ENCODE results near the gene GPR85. TPM values are rescaled to one million over a fixed set of nuclear protein-coding genes. Genes with fewer than 3 reads are reported as not detected.
A peak's percentile ranks its signal among the peaks of the same experiment; 100 is the strongest.
"Not testable (repeated sequence)": the region's sequence is repeated elsewhere in the genome, so short reads cannot be mapped to it uniquely, and the experiment has no call there.

GPR85 gene, protein sequence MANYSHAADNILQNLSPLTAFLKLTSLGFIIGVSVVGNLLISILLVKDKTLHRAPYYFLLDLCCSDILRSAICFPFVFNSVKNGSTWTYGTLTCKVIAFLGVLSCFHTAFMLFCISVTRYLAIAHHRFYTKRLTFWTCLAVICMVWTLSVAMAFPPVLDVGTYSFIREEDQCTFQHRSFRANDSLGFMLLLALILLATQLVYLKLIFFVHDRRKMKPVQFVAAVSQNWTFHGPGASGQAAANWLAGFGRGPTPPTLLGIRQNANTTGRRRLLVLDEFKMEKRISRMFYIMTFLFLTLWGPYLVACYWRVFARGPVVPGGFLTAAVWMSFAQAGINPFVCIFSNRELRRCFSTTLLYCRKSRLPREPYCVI
- total RNA-seq = under 1 TPM in 1 of 2 donors, not detected in 1; 0.08 TPM

DNA sequence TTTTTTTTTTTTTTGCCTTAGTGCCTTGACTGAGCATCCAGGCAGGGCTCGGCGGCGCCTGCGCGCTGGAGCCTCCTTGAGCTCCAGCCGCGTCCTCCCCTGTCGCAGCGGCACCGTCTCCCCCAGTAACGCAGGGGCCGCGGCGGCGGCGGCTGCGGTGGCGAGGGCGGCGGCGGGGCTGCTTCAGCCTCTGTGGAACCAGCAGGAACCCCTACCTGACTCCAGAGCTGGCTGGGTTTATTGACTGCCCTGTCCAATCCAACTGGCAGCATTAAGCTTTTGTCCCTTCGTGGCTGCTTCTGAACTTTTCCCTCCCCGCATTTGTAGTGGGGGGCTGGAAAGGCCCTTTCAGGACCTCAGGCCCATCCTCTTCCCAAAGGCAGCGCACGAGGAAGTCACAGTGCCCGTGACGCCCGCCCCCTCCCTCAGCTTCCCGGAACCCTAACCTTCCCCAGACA, at the start of gene GPR85:
GPR85 (minus strand) TSS at position 397 of the 458 bp plus-strand sequence. CDS start 2,106 bp downstream, outside the sequence.
- Mint-ChIP-seq H3K27ac (no peak within 1 kb of the TSS), H3K4me1 (ENCODE audit: low read depth in 2 of 2) (peaks cover 0 to 4% of the 10 kb centered on the region in 2 donors), H3K36me3 (no peaks in the 10 kb centered on the region), H3K9me3 (no peaks in the 10 kb centered on the region), H3K4me3 (peak within 1 kb of the TSS; percentile 45), H3K27me3 (peaks cover 16 to 39% of the 10 kb centered on the region in 2 donors)
- DNase-seq (ENCODE audit: low spot score) (no peak), ATAC-seq (peak; percentile 59)

DNA sequence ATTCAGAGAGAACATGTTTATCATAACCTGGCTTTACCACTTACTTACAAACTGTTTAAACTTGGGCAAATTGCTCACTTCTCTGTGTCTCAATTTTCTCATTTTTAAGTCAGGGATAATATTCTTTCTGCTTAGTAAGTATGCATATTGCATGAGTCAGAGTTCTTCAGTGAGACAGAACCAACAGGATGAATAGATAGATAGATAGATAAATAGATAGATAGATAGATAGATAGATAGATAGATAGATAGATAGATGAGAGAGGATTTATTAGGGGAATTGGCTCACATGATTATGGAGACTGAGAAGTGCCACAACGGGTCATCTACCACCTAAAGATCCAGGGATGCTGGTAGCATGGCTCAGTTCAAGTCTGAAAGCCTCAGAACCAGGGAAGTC, 47.4 kb upstream of the GPR85 start:
- Mint-ChIP-seq H3K27ac (no peak overlapping the region), H3K36me3 (no peaks in the 10 kb centered on the region), H3K4me3 (no peak overlapping the region), H3K4me1 (ENCODE audit: low read depth in 2 of 2) (no peaks in the 10 kb centered on the region), H3K9me3 (no peaks in the 10 kb centered on the region), H3K27me3 (peaks cover 29 to 40% of the 10 kb centered on the region in 2 donors)
- ATAC-seq = no peak
- no peak for DNase-seq (ENCODE audit: low spot score)

DNA sequence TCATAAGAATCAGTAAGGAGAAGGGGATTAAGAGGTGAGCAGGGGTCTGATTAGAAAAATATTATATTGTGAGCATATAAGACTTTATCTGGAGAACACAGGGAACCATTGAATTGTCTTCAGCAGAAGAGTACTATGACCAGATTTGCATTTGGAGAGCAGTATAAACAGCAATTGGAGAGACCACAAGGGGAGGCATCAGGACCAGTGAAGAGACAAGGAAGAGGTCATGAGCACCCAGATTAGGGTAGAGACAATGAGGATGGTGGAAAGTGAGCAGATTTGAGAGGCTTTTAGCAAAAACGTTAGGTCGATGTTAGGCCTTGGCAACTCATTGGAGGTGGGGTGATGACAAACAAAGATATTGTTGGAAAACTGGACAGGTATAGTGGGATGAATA, 44.7 kb upstream of the GPR85 start:
- no peaks in the 10 kb centered on the region for H3K9me3 Mint-ChIP-seq
- H3K4me1 Mint-ChIP-seq (ENCODE audit: low read depth in 2 of 2) = no peaks in the 10 kb centered on the region
- H3K27ac Mint-ChIP-seq = no peak overlapping the region
- no peak for DNase-seq (ENCODE audit: low spot score)
- H3K4me3 Mint-ChIP-seq = no peak overlapping the region
- ATAC-seq = no peak
- H3K27me3 Mint-ChIP-seq = peaks cover 28 to 38% of the 10 kb centered on the region in 2 donors
- no peaks in the 10 kb centered on the region for H3K36me3 Mint-ChIP-seq

DNA sequence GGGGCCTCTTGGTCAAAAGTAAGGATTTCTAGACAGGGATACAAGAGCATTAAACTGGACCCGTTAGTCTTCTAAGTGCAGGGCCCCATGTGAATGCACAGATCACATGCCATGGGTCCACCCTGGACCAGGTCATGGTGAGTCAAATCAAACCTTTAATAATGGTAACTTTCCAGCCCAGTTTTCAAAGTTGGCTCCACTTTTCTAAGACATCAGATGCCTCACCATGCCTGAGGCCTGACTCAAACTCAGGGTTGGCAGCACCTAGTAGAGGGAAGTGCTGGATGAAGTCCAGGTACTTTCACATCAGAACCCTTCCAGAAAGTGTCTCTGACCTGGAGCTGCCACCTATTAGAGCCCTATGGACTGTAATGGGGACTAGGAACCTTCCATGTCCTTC, 41.4 kb upstream of the GPR85 start:
- H3K36me3 Mint-ChIP-seq = no peaks in the 10 kb centered on the region
- no peak overlapping the region for H3K27ac Mint-ChIP-seq
- DNase-seq (ENCODE audit: low spot score) = no peak
- no peak for ATAC-seq
- peaks cover 20 to 25% of the 10 kb centered on the region in 2 donors for H3K27me3 Mint-ChIP-seq
- no peak overlapping the region for H3K4me3 Mint-ChIP-seq
- H3K9me3 Mint-ChIP-seq = no peaks in the 10 kb centered on the region
- H3K4me1 Mint-ChIP-seq (ENCODE audit: low read depth in 2 of 2) = no peaks in the 10 kb centered on the region

DNA sequence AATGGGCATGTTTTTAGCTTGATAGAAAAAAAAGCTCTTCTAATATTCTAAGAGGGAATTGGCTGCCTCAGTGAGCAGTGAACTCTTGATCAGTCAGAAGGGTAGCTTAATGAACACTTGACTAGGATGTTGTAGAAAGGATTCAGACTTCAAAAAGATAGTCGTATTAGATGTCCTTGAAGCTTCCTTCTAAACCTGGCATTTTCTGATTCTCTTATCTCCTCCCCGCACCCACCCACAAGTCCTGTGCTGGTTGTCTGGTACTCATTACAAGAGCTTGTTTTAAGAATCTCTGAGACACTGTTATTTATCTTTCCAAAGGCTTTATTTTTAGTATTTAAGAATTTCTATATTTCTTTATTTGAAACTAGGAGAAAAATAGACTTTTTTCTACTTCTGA, 39.1 kb upstream of the GPR85 start:
- Mint-ChIP-seq H3K36me3 (no peaks in the 10 kb centered on the region), H3K9me3 (no peaks in the 10 kb centered on the region), H3K27me3 (peaks cover 9 to 17% of the 10 kb centered on the region in 2 donors), H3K4me1 (ENCODE audit: low read depth in 2 of 2) (peaks cover 0 to 3% of the 10 kb centered on the region in 2 donors), H3K27ac (no peak overlapping the region), H3K4me3 (no peak overlapping the region)
- no peak for DNase-seq (ENCODE audit: low spot score)
- no peak for ATAC-seq

DNA sequence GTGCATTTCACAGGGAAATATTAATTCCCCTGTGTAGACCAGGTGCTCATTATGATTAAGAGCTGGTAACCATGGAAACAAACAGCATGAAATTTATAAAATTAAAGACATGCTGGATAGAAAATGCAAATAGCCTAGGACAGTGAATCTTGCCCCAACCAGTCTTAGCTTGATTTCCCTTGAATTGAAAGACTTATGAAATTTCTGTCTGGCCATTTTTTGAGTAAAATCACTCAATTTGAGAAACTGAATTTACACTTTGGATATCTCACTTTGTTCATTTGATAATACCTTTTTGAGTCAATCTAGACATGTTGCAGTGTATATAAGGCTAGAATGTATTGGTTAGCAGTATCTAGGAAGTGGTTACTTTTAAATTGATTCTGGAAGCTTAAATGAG, 36.1 kb upstream of the GPR85 start:
- ATAC-seq (peak; percentile 61 to 79), DNase-seq (ENCODE audit: low spot score) (no peak)
- Mint-ChIP-seq H3K27ac (peak overlapping the region in 1 of 2 donors; percentile 66), H3K4me1 (ENCODE audit: low read depth in 2 of 2) (peaks cover 9 to 10% of the 10 kb centered on the region in 2 donors), H3K36me3 (no peaks in the 10 kb centered on the region), H3K4me3 (peak overlapping the region; percentile 4), H3K27me3 (peaks cover 0 to 16% of the 10 kb centered on the region in 2 donors), H3K9me3 (no peaks in the 10 kb centered on the region)

DNA sequence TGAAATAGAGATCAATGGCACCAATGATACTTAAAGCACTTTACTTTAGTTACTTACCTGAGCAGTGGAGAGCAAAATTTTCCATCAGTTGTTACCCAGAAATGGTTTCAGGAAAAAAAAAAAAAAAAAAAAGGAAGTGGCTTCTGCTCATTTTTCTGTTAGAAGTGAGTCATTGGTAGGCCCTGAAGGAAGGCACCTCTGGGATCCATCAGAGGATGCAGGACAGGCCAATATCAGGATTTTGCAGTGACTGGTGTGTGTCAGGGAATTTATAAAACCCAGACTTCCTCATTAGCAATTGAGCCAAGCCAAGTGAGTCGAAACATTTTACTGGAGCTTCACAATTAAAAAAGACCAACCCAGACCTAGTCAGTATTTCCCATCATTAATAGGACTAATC, 34.0 kb upstream of the GPR85 start:
- Mint-ChIP-seq H3K36me3 (no peaks in the 10 kb centered on the region), H3K27me3 (peaks cover 0 to 16% of the 10 kb centered on the region in 2 donors), H3K9me3 (no peaks in the 10 kb centered on the region), H3K4me1 (ENCODE audit: low read depth in 2 of 2) (peaks cover 12 to 14% of the 10 kb centered on the region in 2 donors), H3K27ac (peak overlapping the region in 1 of 2 donors; percentile 4), H3K4me3 (peak overlapping the region; percentile 92)
- ATAC-seq (no peak), DNase-seq (ENCODE audit: low spot score) (no peak)

DNA sequence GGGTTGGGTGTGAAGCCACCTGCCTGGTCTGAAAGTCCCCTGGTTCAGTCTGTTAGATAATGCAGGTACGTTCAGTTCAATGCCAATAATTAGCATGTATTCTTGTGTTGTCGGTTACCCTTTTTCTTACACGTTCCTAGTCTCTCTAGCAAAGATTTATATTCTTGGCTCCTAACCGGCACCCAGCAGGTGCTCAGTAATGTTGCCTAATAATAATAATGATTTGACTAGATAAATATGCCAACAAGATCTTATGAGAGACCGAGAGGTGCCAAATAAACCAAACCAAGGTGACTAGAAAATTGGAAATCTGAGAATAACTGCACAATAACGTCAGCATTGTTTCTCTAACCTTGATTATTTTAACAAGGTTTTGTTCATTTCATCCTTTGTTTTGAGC, 32.8 kb upstream of the GPR85 start:
- ATAC-seq = no peak
- Mint-ChIP-seq H3K9me3 (no peaks in the 10 kb centered on the region), H3K4me3 (peak overlapping the region; percentile 92)

DNA sequence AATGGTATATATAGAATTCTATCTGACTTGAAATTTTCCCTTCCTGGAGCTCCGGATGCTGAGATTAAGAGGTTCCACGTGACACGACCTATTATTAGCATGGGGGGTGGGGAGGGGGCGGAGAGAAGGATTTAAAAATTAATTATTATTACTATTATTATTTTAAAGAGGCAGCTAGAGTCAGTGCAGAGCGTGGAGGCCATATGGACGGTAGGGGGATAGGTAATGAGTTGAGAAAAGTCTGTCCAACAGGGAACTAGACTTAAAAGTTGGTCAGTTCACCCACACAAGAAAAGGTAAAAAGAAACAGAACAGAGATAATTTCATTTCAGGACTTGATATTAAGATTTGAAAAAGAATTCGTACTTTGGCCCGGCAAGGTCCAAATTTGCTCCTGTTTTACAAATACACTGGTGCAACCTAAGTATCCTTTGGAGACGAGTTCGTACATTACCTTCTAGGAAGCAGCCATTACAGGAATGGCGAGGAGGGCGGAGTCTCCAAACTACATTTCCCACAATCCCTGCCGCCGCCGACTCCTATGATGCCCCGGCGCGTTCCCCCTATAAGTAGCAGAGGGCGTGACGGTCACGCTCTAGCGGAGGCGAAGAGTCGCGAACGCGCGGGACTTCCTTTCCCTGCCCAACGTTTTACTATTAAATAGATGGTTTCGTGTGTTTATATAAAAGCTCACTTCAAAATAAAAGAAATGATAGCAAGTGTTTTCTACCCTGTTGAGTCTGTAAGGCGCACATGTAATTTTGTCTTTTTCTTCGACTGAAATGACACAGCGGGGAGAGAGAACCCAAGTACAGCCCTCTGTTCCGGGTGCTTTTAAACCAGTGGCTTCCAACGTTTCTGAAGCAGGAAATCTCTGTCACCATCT, 31.7 kb upstream of the GPR85 start, which contains the start of gene SMIM30:
SMIM30 (minus strand) TSS at position 481 of the 886 bp plus-strand sequence. CDS start 976 bp downstream, outside the sequence.
- H3K27me3 Mint-ChIP-seq = peaks cover 0 to 8% of the 10 kb centered on the region in 2 donors
- H3K4me1 Mint-ChIP-seq (ENCODE audit: low read depth in 2 of 2) = peaks cover 12 to 14% of the 10 kb centered on the region in 2 donors
- H3K4me3 Mint-ChIP-seq = peak within 1 kb of the TSS; percentile 92
- no peaks in the 10 kb centered on the region for H3K36me3 Mint-ChIP-seq
- peak within 1 kb of the TSS; percentile 83 to 88 for H3K27ac Mint-ChIP-seq
- H3K9me3 Mint-ChIP-seq = no peaks in the 10 kb centered on the region
- DNase-seq (ENCODE audit: low spot score) = peak; percentile 88
- ATAC-seq = peak; percentile 95 to 99

More for the DNA sequence above, 32.8 kb upstream of the GPR85 start:
- peaks cover 12 to 14% of the 10 kb centered on the region in 2 donors for H3K4me1 Mint-ChIP-seq (ENCODE audit: low read depth in 2 of 2)
- peaks cover 0 to 11% of the 10 kb centered on the region in 2 donors for H3K27me3 Mint-ChIP-seq
- no peaks in the 10 kb centered on the region for H3K36me3 Mint-ChIP-seq
- peak overlapping the region in 1 of 2 donors; percentile 88 for H3K27ac Mint-ChIP-seq
- DNase-seq (ENCODE audit: low spot score) = no peak

DNA sequence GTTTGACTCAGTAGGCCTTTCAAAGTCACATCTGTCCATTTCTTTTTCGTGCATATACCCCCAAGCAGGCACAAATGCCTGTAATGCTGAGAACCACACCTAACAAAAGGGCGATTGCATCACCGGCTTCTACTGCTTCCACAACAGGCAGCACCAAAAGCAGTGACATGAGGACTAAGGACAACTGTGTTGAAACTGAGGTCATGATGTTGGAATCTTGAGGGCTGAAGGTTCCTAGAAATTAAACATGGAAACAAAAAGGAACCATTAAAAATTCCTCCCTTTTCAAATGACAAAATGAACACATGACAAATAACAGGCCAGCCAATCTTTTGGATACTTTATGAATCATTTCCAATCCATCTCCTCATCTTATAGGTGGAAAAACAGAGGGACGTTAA, 30.7 kb upstream of the GPR85 start:
- peak in 1 of 2 donors; percentile 24 for ATAC-seq
- not testable (repeated sequence) for H3K27me3 Mint-ChIP-seq; DNase-seq (ENCODE audit: low spot score); H3K9me3 Mint-ChIP-seq; H3K36me3 Mint-ChIP-seq
- Mint-ChIP-seq H3K4me1 (ENCODE audit: low read depth in 2 of 2) (peaks cover 9 to 14% of the 10 kb centered on the region in 2 donors), H3K27ac (peak overlapping the region; percentile 23 to 88), H3K4me3 (peak overlapping the region; percentile 92)

DNA sequence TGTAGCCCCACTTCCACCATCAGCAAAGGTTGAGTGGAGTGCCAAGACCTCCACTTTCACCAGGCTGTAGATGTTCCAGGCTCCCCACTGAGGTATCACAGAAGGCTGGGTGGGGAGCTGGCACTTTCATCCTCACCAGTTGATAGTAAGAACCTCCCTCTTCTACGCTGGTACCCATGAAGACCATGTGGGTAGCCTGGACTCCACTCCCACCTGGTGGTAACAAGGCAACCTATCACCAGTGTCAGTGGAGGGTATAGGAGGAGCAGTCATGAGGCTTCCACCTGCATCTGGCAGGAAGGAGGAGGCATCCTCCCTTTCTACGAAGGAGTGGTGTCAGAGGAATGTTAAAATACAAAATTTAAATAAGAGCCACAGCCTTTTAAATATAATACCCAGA, 27.3 kb upstream of the GPR85 start:
- Mint-ChIP-seq H3K4me1 (ENCODE audit: low read depth in 2 of 2) (peaks cover 9 to 13% of the 10 kb centered on the region in 2 donors), H3K27me3 (peaks cover 0 to 5% of the 10 kb centered on the region in 2 donors)

DNA sequence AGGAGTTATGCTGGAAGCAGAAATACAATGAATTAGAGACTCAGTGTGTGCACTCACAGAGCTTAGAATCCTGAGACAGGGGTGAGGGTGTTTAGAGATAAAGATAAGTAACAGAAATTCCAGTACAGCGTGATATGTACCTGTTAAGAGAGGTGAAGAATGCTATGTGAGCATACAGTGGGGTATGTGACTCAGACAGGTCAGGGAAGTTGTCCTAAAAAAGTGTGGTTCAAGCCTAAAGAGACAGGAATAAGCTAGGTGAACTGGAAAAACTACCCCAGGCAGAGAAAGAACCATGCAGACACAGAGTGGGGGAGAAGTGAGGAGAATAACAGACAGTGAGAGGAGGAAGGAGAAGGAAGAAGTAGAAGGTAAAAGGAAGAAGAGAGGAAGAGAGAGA, 23.1 kb upstream of the GPR85 start:
- Mint-ChIP-seq H3K4me1 (ENCODE audit: low read depth in 2 of 2) (no peaks in the 10 kb centered on the region), H3K27me3 (peaks cover 0 to 9% of the 10 kb centered on the region in 2 donors), H3K27ac (no peak overlapping the region), H3K4me3 (no peak overlapping the region), H3K9me3 (no peaks in the 10 kb centered on the region), H3K36me3 (no peaks in the 10 kb centered on the region)
- ATAC-seq (no peak), DNase-seq (ENCODE audit: low spot score) (no peak)

More for the DNA sequence above, 27.3 kb upstream of the GPR85 start:
- H3K27ac Mint-ChIP-seq = no peak overlapping the region
- no peak overlapping the region for H3K4me3 Mint-ChIP-seq
- H3K36me3 Mint-ChIP-seq = no peaks in the 10 kb centered on the region
- H3K9me3 Mint-ChIP-seq = no peaks in the 10 kb centered on the region
- DNase-seq (ENCODE audit: low spot score) (no peak), ATAC-seq (no peak)

DNA sequence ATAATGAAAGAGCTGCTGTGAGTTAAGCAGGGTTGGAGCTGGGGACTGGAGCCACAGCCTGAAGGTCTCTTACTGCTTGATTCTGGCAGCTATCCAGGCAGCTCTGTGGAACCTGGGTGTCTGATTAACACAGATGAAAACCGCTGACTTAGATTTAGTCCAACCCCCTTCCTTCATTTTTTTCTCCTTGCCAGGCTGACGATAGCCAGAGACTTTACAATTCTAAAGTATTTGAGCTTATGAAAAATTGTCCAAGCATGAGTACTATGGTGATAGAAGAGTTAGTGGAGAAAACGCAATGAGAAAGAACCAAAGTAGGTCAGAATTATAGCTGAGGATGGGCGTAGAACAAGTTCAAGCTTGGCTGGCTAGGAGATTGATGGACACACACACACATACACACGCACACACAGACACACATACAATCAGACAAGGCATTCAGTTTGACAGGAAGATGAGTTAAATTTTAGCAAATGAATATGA, 13.5 kb upstream of the GPR85 start:
- H3K27ac Mint-ChIP-seq = no peak overlapping the region
- H3K9me3 Mint-ChIP-seq = no peaks in the 10 kb centered on the region
- DNase-seq (ENCODE audit: low spot score) (no peak), ATAC-seq (no peak)
- peaks cover 26 to 38% of the 10 kb centered on the region in 2 donors for H3K27me3 Mint-ChIP-seq
- no peak overlapping the region for H3K4me3 Mint-ChIP-seq
- H3K4me1 Mint-ChIP-seq (ENCODE audit: low read depth in 2 of 2) = no peaks in the 10 kb centered on the region
- H3K36me3 Mint-ChIP-seq = no peaks in the 10 kb centered on the region

Measured in natural killer cell treated with Interleukin-12 subunit alpha and Interleukin-12 subunit beta and Interleukin-15 and Interleukin-18, amount 100 ng/mL, for 72 hours (primary cell).